Neutrophil (primary cell): ENCODE results near the gene SOHLH1.

ENCODE experiments used
- H3K27ac ChIP-seq: fragments of 200-600 bp; sonication (generic); 2 replicates; pipeline ENCODE4 v1.5.1; 2016; ENCODE audit warnings: mild to moderate bottlenecking, moderate library complexity
- H3K27me3 ChIP-seq: fragments of 200-600 bp; sonication (generic); 2 replicates; pipeline ENCODE4 v1.6.0; 2016; ENCODE audit warnings: mild to moderate bottlenecking
- H3K36me3 ChIP-seq: fragments of 200-600 bp; sonication (generic); 2 replicates; pipeline ENCODE4 v1.5.1; 2017
- H3K4me1 ChIP-seq, 2 experiments: fragments of 200-600 bp in 1 of 2; sonication (generic) in 1 of 2; 1 replicate in 1 of 2; 2 replicates in 1 of 2; pipeline versions ENCODE4 v1.5.1 to v1.6.1; 2013 to 2016; ENCODE audit warnings: low read depth in 1 of 2, low read length in 1 of 2, mild to moderate bottlenecking in 1 of 2, moderate library complexity in 1 of 2; ENCODE audit not compliant: control insufficient read depth in 1 of 2, insufficient read depth in 1 of 2
- H3K4me3 ChIP-seq, 2 experiments: fragments of 200-600 bp in 1 of 2; sonication (generic) in 1 of 2; 1 replicate in 1 of 2; 2 replicates in 1 of 2; pipeline ENCODE4 v1.5.1; 2013 to 2016; ENCODE audit warnings: low read depth in 1 of 2, low read length in 1 of 2, mild to moderate bottlenecking in 1 of 2, moderate library complexity in 1 of 2
- H3K9me3 ChIP-seq: fragments of 200-600 bp; sonication (generic); 2 replicates; pipeline ENCODE4 v1.5.1; 2016
- CTCF ChIP-seq: fragments of 200-600 bp; sonication (generic); IDR thresholded peaks from 2 replicates; pipeline ENCODE4 v1.5.1; 2016; ENCODE audit warnings: antibody characterized with exemption

Gene SOHLH1

DNA sequence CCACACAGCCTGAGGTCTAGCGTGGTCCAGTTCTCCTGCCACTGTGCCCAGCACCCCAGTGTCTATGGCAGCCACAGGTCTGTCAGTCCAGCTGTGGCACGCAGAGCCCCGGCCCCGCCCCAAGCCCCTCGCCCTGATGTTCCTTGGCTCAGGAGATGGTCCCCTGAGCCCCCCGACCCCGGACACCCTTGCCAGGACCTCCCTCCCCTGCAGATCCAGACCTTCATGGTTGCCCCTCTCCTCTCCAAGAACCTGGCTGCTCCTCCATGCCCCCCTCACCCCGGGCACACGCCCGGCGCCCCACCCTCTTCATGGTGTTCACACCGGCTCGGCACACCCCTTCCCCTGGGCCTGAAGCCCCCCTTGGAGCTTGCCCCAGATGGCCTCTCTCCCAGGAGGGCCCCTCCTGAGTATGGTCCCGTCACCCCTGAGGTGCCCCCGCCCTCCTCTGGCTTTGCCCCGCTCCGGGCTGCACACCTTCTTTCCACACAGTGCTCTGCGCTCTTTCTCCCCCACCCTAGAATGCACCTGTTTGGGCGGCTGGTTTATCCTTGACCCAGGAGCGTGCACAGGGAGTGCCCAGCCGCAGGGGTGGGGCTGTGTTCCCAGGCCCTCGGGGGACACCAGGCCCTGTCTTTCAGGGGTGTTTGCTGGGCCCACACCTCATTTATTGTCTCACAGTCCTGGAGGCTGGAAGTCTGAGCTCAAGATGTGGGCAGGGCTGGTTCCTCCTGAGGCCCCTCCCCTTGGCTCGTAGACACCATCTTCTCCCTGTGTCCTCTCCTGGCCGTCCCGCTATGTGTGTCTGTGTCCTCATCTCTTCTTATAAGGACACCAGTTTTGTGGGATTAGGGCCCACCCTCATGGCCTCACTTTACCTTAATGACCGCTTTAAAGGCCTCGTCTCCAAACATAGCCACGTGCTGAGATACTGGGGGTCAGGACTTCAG is 40.3 kb upstream of the SOHLH1 start:
- Histone ChIP-seq H3K4me1 (no peaks in the 10 kb centered on the region), H3K27me3 (peaks cover 44% of the 10 kb centered on the region), H3K27ac (no peak overlapping the region), H3K4me3 (no peak overlapping the region), H3K9me3 (no peaks in the 10 kb centered on the region), H3K36me3 (no peaks in the 10 kb centered on the region)
- no peak for TF ChIP-seq CTCF

- no peak for TF ChIP-seq CTCF
- H3K4me1 ChIP-seq = no peaks in the 10 kb centered on the region
- H3K27ac ChIP-seq = no peak overlapping the region
- H3K4me3 ChIP-seq = no peak overlapping the region
- no peaks in the 10 kb centered on the region for H3K36me3 ChIP-seq
- no peaks in the 10 kb centered on the region for H3K9me3 ChIP-seq
- peaks cover 44% of the 10 kb centered on the region for H3K27me3 ChIP-seq
Measured at GRCh38 chr9:135737840-135738521, 38.7 kb upstream of the SOHLH1 start.

- H3K4me1 ChIP-seq = no peaks in the 10 kb centered on the region
- no peak overlapping the region for H3K27ac ChIP-seq
- TF ChIP-seq CTCF = no peak
- H3K27me3 ChIP-seq = peaks cover 47% of the 10 kb centered on the region
- no peaks in the 10 kb centered on the region for H3K36me3 ChIP-seq
- H3K4me3 ChIP-seq = no peak overlapping the region
- no peaks in the 10 kb centered on the region for H3K9me3 ChIP-seq
Measured at GRCh38 chr9:135736979-135737839, 37.9 kb upstream of the SOHLH1 start.

- no peak overlapping the region for H3K27ac ChIP-seq
- no peaks in the 10 kb centered on the region for H3K4me1 ChIP-seq
- H3K4me3 ChIP-seq = no peak overlapping the region
- H3K27me3 ChIP-seq = peaks cover 47% of the 10 kb centered on the region
- no peaks in the 10 kb centered on the region for H3K36me3 ChIP-seq
- no peaks in the 10 kb centered on the region for H3K9me3 ChIP-seq
- no peak for TF ChIP-seq CTCF
Measured at GRCh38 chr9:135736272-135736978, 37.1 kb upstream of the SOHLH1 start.
